Right cardiac atrium (tissue), 5 donors: ENCODE data around the gene PRKAG1. TPM values are rescaled to one million over a fixed set of nuclear protein-coding genes. Genes with fewer than 3 reads are reported as not detected.

Experiments used
- ATAC-seq, 2 donors: fragments of 200-7000 bp; cut with Tn5 transposase; one replicate each; pipeline versions ENCODE4 v1.8.0 to v1.9.1; 2020; ENCODE audit warnings: moderate library complexity in 2 of 2, mild to moderate bottlenecking in 1 of 2
- DNase-seq, 3 donors: peaks; one replicate each; pipeline ENCODE4 v3.0.0-alpha.2; 2020
- H3K27ac ChIP-seq: one replicate; pipeline ENCODE4 v1.5.1; 2013; ENCODE audit warnings: mild to moderate bottlenecking, low read length, control low read depth, moderate library complexity
- H3K27me3 ChIP-seq: one replicate; pipeline ENCODE4 v1.6.1; 2013; ENCODE audit not compliant: control insufficient read depth, insufficient read depth
- H3K4me1 ChIP-seq: one replicate; pipeline ENCODE4 v1.6.1; 2013; ENCODE audit warnings: low read length; ENCODE audit not compliant: control insufficient read depth, insufficient read depth
- H3K4me3 ChIP-seq: one replicate; pipeline ENCODE4 v1.5.1; 2013; ENCODE audit warnings: low read length, control low read depth
- H3K9me3 ChIP-seq: one replicate; pipeline ENCODE4 v1.6.1; 2013; ENCODE audit warnings: low read length; ENCODE audit not compliant: control insufficient read depth
- WGBS: extraction: QIAGEN DNeasy Blood & Tissue Kit; methylation state at CpG from one replicate; pipeline ENCODE4 v1.1.7; 2013; 5-methylcytosine and 5-hydroxymethylcytosine counted together
- intact Hi-C, 4 donors: fragments of 100-400 bp; cut with DNase I; formaldehyde crosslinking; loops; one replicate each; pipeline versions ENCODE4 v1.11.0 to v1.14.0; 2022 to 2023
- polyA plus RNA-seq: library from polyadenylated mRNA; stranded (reverse); fragments of 200-250 nt; gene quantifications from one replicate; pipeline ENCODE4 v1.2.3, GENCODE V29; 2013
- total RNA-seq, 4 donors: library from RNA; stranded (reverse); fragmentation: NEBNext Ultra II Directional; extraction: Animal tissue kit (Norgen Biotek cat#: 25700); gene quantifications; one replicate each; pipeline ENCODE4 v1.2.1, GENCODE V29; 2021
- donor health status: healthy with polysubstance abuse.
- donor health status: DM: no; HTN: yes; CAD: no.
- donor health status: DM: no; HTN: no; CAD: no.
- donor health status: DM: no; HTN: yes; CAD: no; lungs with severe emphysema.
- donor health status: DM: yes; HTN: yes; CAD: no.

The PRKAG1 gene
- total and polyA plus RNA-seq, 5 donors: 65.7 to 88.9 (median 77.9) TPM

- H3K4me1 ChIP-seq: peaks cover 2% of the 10 kb centered on the region
- H3K27me3 ChIP-seq: no peaks in the 10 kb centered on the region
- DNase-seq: no peak
- no peaks in the 10 kb centered on the region for H3K9me3 ChIP-seq
- ATAC-seq: no peak
- WGBS: 83% methylated on average over 6 of the region's 6 CpGs
- H3K27ac ChIP-seq: no peak overlapping the region
- intact Hi-C loops: no loop called here
- no peak overlapping the region for H3K4me3 ChIP-seq
Measured at GRCh38 chr12:49020441-49020840, 1.9 kb upstream of the PRKAG1 start.

- intact Hi-C loops: no loop called here
- DNase-seq (no peak), ATAC-seq (no peak)
- H3K9me3 ChIP-seq: no peaks in the 10 kb centered on the region
- H3K4me3 ChIP-seq: peak overlapping the region; percentile 78
- 60% methylated on average over 10 of the region's 10 CpGs for WGBS
- peak overlapping the region; percentile 64 for H3K27ac ChIP-seq
- H3K27me3 ChIP-seq: no peaks in the 10 kb centered on the region
- peaks cover 3% of the 10 kb centered on the region for H3K4me1 ChIP-seq
Measured at GRCh38 chr12:49019443-49020324, 1.1 kb upstream of the PRKAG1 start.

GRCh38 chr12:49019120-49019430 is 499 bp upstream of the PRKAG1 start:
- Histone ChIP-seq H3K27ac (peak overlapping the region; percentile 95), H3K27me3 (no peaks in the 10 kb centered on the region), H3K4me3 (peak overlapping the region; percentile 78), H3K9me3 (no peaks in the 10 kb centered on the region), H3K4me1 (peaks cover 6% of the 10 kb centered on the region)
- DNase-seq (no peak), ATAC-seq (peak; percentile 5 to 25)
- 5% methylated on average over 8 of the region's 8 CpGs for WGBS
- intact Hi-C loops: no loop called here

- intact Hi-C loops: no loop called here
- DNase-seq: peak in 1 of 3 donors; percentile 56
- Histone ChIP-seq H3K4me1 (peaks cover 6% of the 10 kb centered on the region), H3K27ac (peak overlapping the region; percentile 98), H3K4me3 (peak overlapping the region; percentile 78), H3K27me3 (no peaks in the 10 kb centered on the region), H3K9me3 (no peaks in the 10 kb centered on the region)
- WGBS: under 1% methylated on average over 8 of the region's 8 CpGs
- peak; percentile 38 to 42 for ATAC-seq
Measured at GRCh38 chr12:49017891-49018260, 700 bp downstream of the PRKAG1 start.

- DNase-seq (no peak), ATAC-seq (no peak)
- Histone ChIP-seq H3K27me3 (no peaks in the 10 kb centered on the region), H3K4me1 (peaks cover 6% of the 10 kb centered on the region), H3K4me3 (no peak overlapping the region), H3K27ac (no peak overlapping the region), H3K9me3 (no peaks in the 10 kb centered on the region)
- 90% methylated on average over 1 of the region's 1 CpG for WGBS
- intact Hi-C loops: no loop called here
Measured at GRCh38 chr12:49015196-49015595, 3.4 kb downstream of the PRKAG1 start.

GRCh38 chr12:49014547-49014946 is 4.0 kb downstream of the PRKAG1 start:
- H3K27me3 ChIP-seq: no peaks in the 10 kb centered on the region
- no peak for ATAC-seq
- peak overlapping the region; percentile 65 for H3K27ac ChIP-seq
- DNase-seq: no peak
- intact Hi-C loops: no loop called here
- H3K4me1 ChIP-seq: peaks cover 6% of the 10 kb centered on the region
- WGBS: 24% methylated on average over 1 of the region's 1 CpG
- H3K4me3 ChIP-seq: no peak overlapping the region
- H3K9me3 ChIP-seq: no peaks in the 10 kb centered on the region

GRCh38 chr12:49013428-49013827 is 5.1 kb downstream of the PRKAG1 start:
- WGBS: 82% methylated on average over 3 of the region's 3 CpGs
- no peak overlapping the region for H3K27ac ChIP-seq
- no peaks in the 10 kb centered on the region for H3K27me3 ChIP-seq
- no peak overlapping the region for H3K4me3 ChIP-seq
- ATAC-seq (no peak), DNase-seq (no peak)
- intact Hi-C loops: no loop called here
- no peaks in the 10 kb centered on the region for H3K9me3 ChIP-seq
- peaks cover 6% of the 10 kb centered on the region for H3K4me1 ChIP-seq

GRCh38 chr12:49012739-49013138 is 5.8 kb downstream of the PRKAG1 start:
- DNase-seq (no peak), ATAC-seq (no peak)
- Histone ChIP-seq H3K4me3 (no peak overlapping the region), H3K4me1 (peaks cover 5% of the 10 kb centered on the region), H3K27ac (no peak overlapping the region), H3K27me3 (no peaks in the 10 kb centered on the region), H3K9me3 (no peaks in the 10 kb centered on the region)
- intact Hi-C loops: no loop called here

GRCh38 chr12:49010092-49010668 is 8.4 kb downstream of the PRKAG1 start:
- H3K27me3 ChIP-seq: no peaks in the 10 kb centered on the region
- no peak overlapping the region for H3K27ac ChIP-seq
- no peak overlapping the region for H3K4me3 ChIP-seq
- ATAC-seq (no peak), DNase-seq (no peak)
- intact Hi-C loops: no loop called here
- H3K4me1 ChIP-seq: peaks cover 5% of the 10 kb centered on the region
- WGBS: 93% methylated on average over 3 of the region's 3 CpGs
- no peaks in the 10 kb centered on the region for H3K9me3 ChIP-seq

GRCh38 chr12:49008943-49009342 is 9.6 kb downstream of the PRKAG1 start:
- no peaks in the 10 kb centered on the region for H3K9me3 ChIP-seq
- H3K27ac ChIP-seq: no peak overlapping the region
- intact Hi-C loops: no loop called here
- no peak overlapping the region for H3K4me3 ChIP-seq
- ATAC-seq (no peak), DNase-seq (no peak)
- H3K27me3 ChIP-seq: no peaks in the 10 kb centered on the region
- WGBS: 91% methylated on average over 1 of the region's 1 CpG
- no peaks in the 10 kb centered on the region for H3K4me1 ChIP-seq

GRCh38 chr12:49000346-49000745 is 18.2 kb downstream of the PRKAG1 start:
- H3K27ac ChIP-seq: peak overlapping the region; percentile 50
- intact Hi-C loops: no loop called here
- H3K4me1 ChIP-seq: peaks cover 7% of the 10 kb centered on the region
- ATAC-seq: no peak
- WGBS: 87% methylated on average over 2 of the region's 2 CpGs
- H3K4me3 ChIP-seq: no peak overlapping the region
- no peaks in the 10 kb centered on the region for H3K9me3 ChIP-seq
- no peak for DNase-seq
- H3K27me3 ChIP-seq: no peaks in the 10 kb centered on the region
